Effector memory CD8-positive, alpha-beta T cell (primary cell): ENCODE measurements around the gene FAM236A.
"Not testable (repeated sequence)": the region's sequence is repeated elsewhere in the genome, so short reads cannot be mapped to it uniquely, and the experiment has no call there.

Experiments
- ATAC-seq: fragments of 150-1000 bp; cut with Tn5 transposase; replicated peaks from 2 replicates; pipeline ENCODE4 v1.10.0; 2021; ENCODE audit warnings: mild to moderate bottlenecking, moderate library complexity
- DNase-seq, 3 experiments: peaks; one replicate each; pipeline ENCODE4 v3.0.0; 2021
- H3K27ac Mint-ChIP-seq, 2 donors: one replicate each; pipeline ENCODE4 v1.8.0; 2022; ENCODE audit warnings: mild to moderate bottlenecking in 2 of 2, mixed read lengths in 2 of 2, moderate library complexity in 2 of 2
- H3K27me3 Mint-ChIP-seq, 2 donors: one replicate each; pipeline ENCODE4 v1.8.0; 2022; ENCODE audit warnings: mixed read lengths in 2 of 2
- H3K36me3 Mint-ChIP-seq: one replicate; pipeline ENCODE4 v1.8.0; 2022; ENCODE audit warnings: mild to moderate bottlenecking, moderate library complexity, mixed read lengths; ENCODE audit not compliant: insufficient read depth
- H3K4me1 Mint-ChIP-seq, 2 donors: one replicate each; pipeline ENCODE4 v1.8.0; 2022; ENCODE audit warnings: low read depth in 2 of 2, mixed read lengths in 2 of 2
- H3K4me3 Mint-ChIP-seq, 2 donors: one replicate each; pipeline ENCODE4 v1.8.0; 2022; ENCODE audit warnings: mild to moderate bottlenecking in 2 of 2, mixed read lengths in 2 of 2, moderate library complexity in 2 of 2
- H3K9me3 Mint-ChIP-seq, 2 donors: one replicate each; pipeline ENCODE4 v1.8.0; 2022; ENCODE audit warnings: mixed read lengths in 2 of 2
- total RNA-seq, 9 experiments: gene quantifications; one replicate each; lab custom pipeline; 2026; lab: John Stamatoyannopoulos, UW

FAM236A gene
- 0 reads per million in 9 experiments for total RNA-seq

GRCh38 chrX:72937906-72938305, at the start of gene FAM236A:
TSS of gene FAM236A (plus strand) at chrX:72938206. CDS start at chrX:72938263, 57 bp downstream.
- not testable (repeated sequence) for H3K36me3 Mint-ChIP-seq, H3K27ac Mint-ChIP-seq, ATAC-seq, H3K27me3 Mint-ChIP-seq, DNase-seq, H3K4me1 Mint-ChIP-seq, H3K9me3 Mint-ChIP-seq, H3K4me3 Mint-ChIP-seq

- ATAC-seq, H3K4me3 Mint-ChIP-seq, H3K27me3 Mint-ChIP-seq, H3K9me3 Mint-ChIP-seq, H3K27ac Mint-ChIP-seq, DNase-seq, H3K4me1 Mint-ChIP-seq, H3K36me3 Mint-ChIP-seq: not testable (repeated sequence)
Observed at GRCh38 chrX:72889740-72890139, 48.3 kb upstream of the FAM236A start.

GRCh38 chrX:72912315-72912714, 25.7 kb upstream of the FAM236A start, which contains the start of gene FAM236C:
TSS of gene FAM236C (plus strand) at chrX:72912615. CDS start at chrX:72912715, 100 bp downstream.
- H3K4me3 Mint-ChIP-seq, H3K9me3 Mint-ChIP-seq, H3K36me3 Mint-ChIP-seq, H3K27me3 Mint-ChIP-seq, H3K4me1 Mint-ChIP-seq, DNase-seq, H3K27ac Mint-ChIP-seq, ATAC-seq: not testable (repeated sequence)

- DNase-seq, H3K27me3 Mint-ChIP-seq, H3K4me3 Mint-ChIP-seq, H3K36me3 Mint-ChIP-seq, ATAC-seq, H3K27ac Mint-ChIP-seq, H3K4me1 Mint-ChIP-seq, H3K9me3 Mint-ChIP-seq: not testable (repeated sequence)
Observed at GRCh38 chrX:72916096-72916495, 21.9 kb upstream of the FAM236A start.

GRCh38 chrX:72932283-72932682, 5.7 kb upstream of the FAM236A start:
- not testable (repeated sequence) for H3K9me3 Mint-ChIP-seq, H3K4me3 Mint-ChIP-seq, H3K27ac Mint-ChIP-seq, H3K27me3 Mint-ChIP-seq, H3K36me3 Mint-ChIP-seq, DNase-seq, H3K4me1 Mint-ChIP-seq, ATAC-seq

GRCh38 chrX:72936455-72936854, 1.6 kb upstream of the FAM236A start:
- not testable (repeated sequence) for DNase-seq, H3K27ac Mint-ChIP-seq, H3K4me1 Mint-ChIP-seq, ATAC-seq, H3K36me3 Mint-ChIP-seq, H3K27me3 Mint-ChIP-seq, H3K4me3 Mint-ChIP-seq, H3K9me3 Mint-ChIP-seq

- H3K9me3 Mint-ChIP-seq, H3K4me3 Mint-ChIP-seq, H3K36me3 Mint-ChIP-seq, ATAC-seq, DNase-seq, H3K27ac Mint-ChIP-seq, H3K4me1 Mint-ChIP-seq, H3K27me3 Mint-ChIP-seq: not testable (repeated sequence)
Observed at GRCh38 chrX:72936882-72937455, 1.0 kb upstream of the FAM236A start.

GRCh38 chrX:72942272-72942671, 4.3 kb downstream of the FAM236A start:
- H3K27ac Mint-ChIP-seq, H3K27me3 Mint-ChIP-seq, H3K36me3 Mint-ChIP-seq, H3K4me1 Mint-ChIP-seq, DNase-seq, H3K4me3 Mint-ChIP-seq, H3K9me3 Mint-ChIP-seq: not testable (repeated sequence)
- peak; percentile 28 for ATAC-seq

- H3K4me1 Mint-ChIP-seq, H3K4me3 Mint-ChIP-seq, H3K36me3 Mint-ChIP-seq: not testable (repeated sequence)
Observed at GRCh38 chrX:72943035-72943818, 5.2 kb downstream of the FAM236A start.

GRCh38 chrX:72943819-72944169, 5.8 kb downstream of the FAM236A start, which contains the start of gene DMRTC1:
TSS of gene DMRTC1 (minus strand) at chrX:72943837. CDS start at chrX:72875694, 68,143 bp downstream.
- H3K9me3 Mint-ChIP-seq, DNase-seq, H3K27me3 Mint-ChIP-seq, H3K4me3 Mint-ChIP-seq, H3K36me3 Mint-ChIP-seq, H3K27ac Mint-ChIP-seq, H3K4me1 Mint-ChIP-seq: not testable (repeated sequence)
- peak; percentile 76 for ATAC-seq

More at GRCh38 chrX:72943035-72943818, 5.2 kb downstream of the FAM236A start:
- not testable (repeated sequence) for H3K9me3 Mint-ChIP-seq, H3K27ac Mint-ChIP-seq, DNase-seq, H3K27me3 Mint-ChIP-seq
- peak; percentile 80 for ATAC-seq

- not testable (repeated sequence) for H3K36me3 Mint-ChIP-seq, H3K4me3 Mint-ChIP-seq, H3K9me3 Mint-ChIP-seq, ATAC-seq, H3K27ac Mint-ChIP-seq, DNase-seq, H3K27me3 Mint-ChIP-seq, H3K4me1 Mint-ChIP-seq
Observed at GRCh38 chrX:72959971-72960370, 22.0 kb downstream of the FAM236A start.

- H3K27ac Mint-ChIP-seq, H3K4me3 Mint-ChIP-seq, DNase-seq, ATAC-seq, H3K36me3 Mint-ChIP-seq, H3K9me3 Mint-ChIP-seq, H3K4me1 Mint-ChIP-seq, H3K27me3 Mint-ChIP-seq: not testable (repeated sequence)
Observed at GRCh38 chrX:72971859-72972258, 33.9 kb downstream of the FAM236A start.

GRCh38 chrX:72974885-72975284, 36.9 kb downstream of the FAM236A start:
- not testable (repeated sequence) for H3K4me1 Mint-ChIP-seq, H3K36me3 Mint-ChIP-seq, ATAC-seq, H3K4me3 Mint-ChIP-seq, DNase-seq, H3K9me3 Mint-ChIP-seq, H3K27ac Mint-ChIP-seq, H3K27me3 Mint-ChIP-seq

GRCh38 chrX:72980894-72981469, 43.0 kb downstream of the FAM236A start:
- DNase-seq, H3K4me1 Mint-ChIP-seq, H3K27ac Mint-ChIP-seq, H3K36me3 Mint-ChIP-seq, H3K9me3 Mint-ChIP-seq, H3K4me3 Mint-ChIP-seq, ATAC-seq: not testable (repeated sequence)
- H3K27me3 Mint-ChIP-seq: peaks cover 11 to 13% of the 10 kb centered on the region in 2 donors
